COLO668 (cell line): ENCODE measurements around the gene CTXND2.
"Not testable (repeated sequence)": the region's sequence is repeated elsewhere in the genome, so short reads cannot be mapped to it uniquely, and the experiment has no call there.

Source experiments
- DNase-seq: peaks from one replicate; lab custom pipeline; 2025; ENCODE audit not compliant: unreplicated experiment; lab: John Stamatoyannopoulos, UW

The CTXND2 gene

GRCh38 chr1:150890033-150890416, 3.1 kb downstream of the CTXND2 start:
- DNase-seq: no peak

- no peak for DNase-seq
Observed at GRCh38 chr1:150893336-150893913, 6.5 kb downstream of the CTXND2 start.

- no peak for DNase-seq
Observed at GRCh38 chr1:150895618-150896017, 8.7 kb downstream of the CTXND2 start.

- DNase-seq: not testable (repeated sequence)
Observed at GRCh38 chr1:150899795-150900194, 12.9 kb downstream of the CTXND2 start.

GRCh38 chr1:150902346-150902745, 15.4 kb downstream of the CTXND2 start:
- no peak for DNase-seq

- no peak for DNase-seq
Observed at GRCh38 chr1:150902751-150903150, 15.8 kb downstream of the CTXND2 start.

GRCh38 chr1:150905301-150905700, 18.4 kb downstream of the CTXND2 start:
- DNase-seq: no peak

GRCh38 chr1:150906329-150906728, 19.4 kb downstream of the CTXND2 start:
- no peak for DNase-seq

- no peak for DNase-seq
Observed at GRCh38 chr1:150906813-150907212, 19.9 kb downstream of the CTXND2 start.

- no peak for DNase-seq
Observed at GRCh38 chr1:150909585-150910180, 22.7 kb downstream of the CTXND2 start.

GRCh38 chr1:150912623-150913022, 25.7 kb downstream of the CTXND2 start:
- DNase-seq: no peak

- DNase-seq: no peak
Observed at GRCh38 chr1:150917387-150917786, 30.5 kb downstream of the CTXND2 start.

- DNase-seq: peak; percentile 73
Observed at GRCh38 chr1:150922519-150922975, 35.6 kb downstream of the CTXND2 start.

- no peak for DNase-seq
Observed at GRCh38 chr1:150925080-150925479, 38.1 kb downstream of the CTXND2 start.

GRCh38 chr1:150926097-150926741, 39.3 kb downstream of the CTXND2 start, which contains the start of gene SETDB1:
TSS of gene SETDB1 (plus strand) at chr1:150926363. CDS start at chr1:150927715, 1,352 bp downstream.
- DNase-seq: peak; percentile 98

- no peak for DNase-seq
Observed at GRCh38 chr1:150927624-150928023, 40.7 kb downstream of the CTXND2 start.

- DNase-seq: no peak
Observed at GRCh38 chr1:150928286-150928685, 41.4 kb downstream of the CTXND2 start.

GRCh38 chr1:150928775-150929174, 41.8 kb downstream of the CTXND2 start:
- DNase-seq: not testable (repeated sequence)

GRCh38 chr1:150931773-150932172, 44.8 kb downstream of the CTXND2 start:
- no peak for DNase-seq

GRCh38 chr1:150944856-150945255, 57.9 kb downstream of the CTXND2 start:
- no peak for DNase-seq

- DNase-seq: no peak
Observed at GRCh38 chr1:150954708-150955107, 67.8 kb downstream of the CTXND2 start.

GRCh38 chr1:150955280-150955679, 68.3 kb downstream of the CTXND2 start:
- no peak for DNase-seq
